Activated CD8-positive, alpha-beta memory T cell treated with anti-CD3 and anti-CD28 coated beads for 1 hour (primary cell): Measurements from ENCODE around the gene TPGS1.

ENCODE experiments used
- DNase-seq, 2 donors: peaks; one replicate each; pipeline ENCODE4 v3.0.0-alpha.2; 2020; ENCODE audit warnings: low read depth in 1 of 2; ENCODE audit errors: extremely low read depth in 1 of 2

Gene TPGS1

DNA sequence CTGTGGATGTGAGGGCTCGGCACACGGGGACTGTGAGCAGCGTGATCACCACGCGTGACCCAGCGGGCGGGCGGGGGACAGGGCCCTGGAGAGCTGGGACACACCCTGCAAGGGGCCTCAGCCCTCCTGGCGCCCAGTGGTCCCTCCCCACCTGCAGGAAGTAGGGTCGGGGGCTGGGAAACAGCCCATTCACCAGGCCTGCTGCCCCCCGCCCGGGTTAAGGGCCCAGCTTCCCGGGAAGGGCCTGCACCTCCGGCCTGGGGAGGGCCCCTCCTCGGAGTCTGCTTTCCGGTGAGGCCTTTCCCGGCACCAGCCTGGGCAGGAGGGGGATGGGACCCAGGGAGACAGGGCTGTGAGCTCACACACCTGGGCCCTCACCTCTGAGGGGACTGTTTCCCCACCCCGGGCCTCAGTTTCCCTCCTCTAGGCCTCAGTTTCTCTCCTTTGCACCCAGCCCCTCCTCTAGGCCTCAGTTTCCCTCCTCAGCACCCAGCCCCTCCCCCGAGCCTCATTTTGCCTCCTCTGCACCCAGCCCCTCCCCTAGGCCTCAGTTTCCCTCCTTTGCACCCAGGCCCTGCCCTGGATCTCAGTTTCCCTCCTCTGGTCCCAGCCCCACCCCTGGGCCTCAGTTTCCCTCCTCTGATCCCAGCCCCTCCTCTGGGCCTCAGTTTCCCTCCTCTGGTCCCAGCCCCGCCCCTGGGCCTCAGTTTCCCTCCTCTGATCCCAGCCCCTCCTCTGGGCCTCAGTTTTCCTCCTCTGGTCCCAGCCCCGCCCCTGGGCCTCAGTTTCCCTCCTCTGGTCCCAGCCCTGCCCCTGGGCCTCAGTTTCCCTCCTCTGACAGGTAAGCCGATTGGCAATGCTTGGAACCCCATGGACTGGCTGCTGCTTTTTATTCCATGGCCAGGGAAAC lies 12.9 kb upstream of the TPGS1 start:
- no peak for DNase-seq

GRCh38 chr19:495081-495401 lies 12.3 kb upstream of the TPGS1 start:
- DNase-seq: no peak

- DNase-seq: no peak
Measured at GRCh38 chr19:495402-496111, 11.7 kb upstream of the TPGS1 start.

GRCh38 chr19:496112-496665 lies 11.1 kb upstream of the TPGS1 start, which contains the start of gene MADCAM1:
TSS of gene MADCAM1 (plus strand) at chr19:496486. CDS start at chr19:496500, 14 bp downstream.
- DNase-seq: no peak

GRCh38 chr19:496986-497385 lies 10.3 kb upstream of the TPGS1 start:
- DNase-seq: no peak

GRCh38 chr19:497491-497868 lies 9.8 kb upstream of the TPGS1 start:
- DNase-seq: no peak

GRCh38 chr19:497869-498510 lies 9.3 kb upstream of the TPGS1 start:
- no peak for DNase-seq

GRCh38 chr19:498511-498891 lies 8.8 kb upstream of the TPGS1 start:
- DNase-seq: no peak

GRCh38 chr19:498977-499623 lies 8.2 kb upstream of the TPGS1 start:
- DNase-seq: no peak

- no peak for DNase-seq
Measured at GRCh38 chr19:501646-502045, 5.7 kb upstream of the TPGS1 start.

GRCh38 chr19:504616-505015 lies 2.7 kb upstream of the TPGS1 start:
- DNase-seq: no peak

GRCh38 chr19:506404-507285 lies 652 bp upstream of the TPGS1 start:
- peak; percentile 83 to 86 for DNase-seq

DNA sequence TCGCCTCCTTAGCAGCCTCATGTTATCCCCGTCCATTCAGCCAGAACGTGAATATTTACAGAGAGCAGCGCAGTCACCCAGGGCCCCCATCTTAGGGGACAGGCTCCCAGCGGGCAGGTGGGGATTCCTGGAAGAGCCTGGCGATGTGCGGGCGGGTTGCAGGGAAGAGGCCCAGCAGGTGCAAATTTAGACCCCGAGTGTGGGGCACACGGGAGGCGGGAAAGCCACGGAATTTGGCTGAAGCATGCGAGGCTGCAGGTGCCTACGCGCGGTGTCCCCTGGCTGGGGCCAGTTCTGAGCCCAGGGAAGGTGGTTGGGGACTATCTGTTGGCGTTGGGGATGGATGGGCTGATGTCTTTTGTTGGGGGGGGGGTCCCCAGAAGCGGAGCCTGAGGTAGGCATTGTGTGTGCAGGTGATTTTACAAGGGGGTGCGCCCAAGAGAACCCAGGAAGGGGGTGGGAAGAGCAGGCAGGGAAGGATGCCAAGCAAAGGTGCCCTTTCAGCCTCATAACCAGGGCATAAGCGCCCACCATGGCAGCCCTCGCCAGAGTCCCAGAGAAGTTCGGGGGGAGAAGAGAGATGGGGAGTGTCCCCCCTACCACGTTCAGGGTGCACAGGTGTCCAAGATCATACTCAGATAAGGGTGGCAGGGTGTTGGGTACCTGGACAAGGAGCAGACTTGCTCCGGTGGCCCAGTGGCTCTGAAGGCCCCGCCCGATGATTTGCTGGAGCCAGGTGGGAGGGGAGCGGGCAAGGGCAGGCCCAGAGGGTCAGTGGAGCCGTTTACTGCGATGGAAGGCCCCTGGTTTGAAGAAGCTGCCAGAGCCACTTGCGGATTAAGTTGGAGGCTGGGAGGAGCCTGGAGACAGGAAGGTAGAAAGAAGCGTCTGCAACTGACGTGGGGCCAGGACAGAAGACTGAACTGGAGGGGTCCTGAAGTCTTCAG lies 1.2 kb downstream of the TPGS1 start:
- DNase-seq: no peak

GRCh38 chr19:510606-511100 lies 3.4 kb downstream of the TPGS1 start:
- peak; percentile 85 to 86 for DNase-seq

DNA sequence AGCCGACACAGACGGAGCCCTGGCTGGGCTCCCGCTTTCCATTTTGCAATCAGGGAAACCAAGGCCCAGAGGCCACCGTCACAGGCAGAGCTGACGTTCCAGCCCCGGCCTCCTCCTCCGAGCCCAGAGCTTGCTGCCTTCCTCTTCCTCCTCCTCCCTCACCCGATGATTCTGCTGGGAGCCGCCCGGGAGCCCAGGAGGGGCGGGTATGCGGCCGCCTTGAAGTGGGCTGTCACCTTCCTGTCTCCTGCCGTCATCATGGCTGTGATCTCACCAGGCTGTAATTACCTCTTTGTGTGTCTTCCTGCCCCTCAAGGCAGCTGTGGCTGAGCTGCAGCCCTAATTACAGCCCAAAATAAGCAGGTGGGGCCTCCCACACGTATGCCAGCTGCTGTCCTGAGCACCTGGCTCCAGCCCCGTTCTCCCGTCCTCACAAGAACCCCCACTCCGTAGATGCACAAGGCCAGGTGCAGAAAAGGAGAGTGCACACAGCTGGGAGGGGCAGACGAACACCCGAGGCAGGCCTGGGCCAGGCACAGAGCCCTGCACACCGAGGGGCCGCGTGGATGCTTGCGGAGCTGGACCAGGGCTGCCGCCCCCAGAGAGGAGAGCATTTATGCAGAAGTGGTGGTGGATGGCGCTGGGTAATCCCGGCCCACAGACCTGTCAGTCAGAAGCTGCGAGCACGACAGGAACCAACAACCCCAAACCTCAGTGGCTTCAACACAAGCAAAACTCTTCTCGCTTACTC lies 4.0 kb downstream of the TPGS1 start:
- DNase-seq: peak; percentile 65 to 84

DNA sequence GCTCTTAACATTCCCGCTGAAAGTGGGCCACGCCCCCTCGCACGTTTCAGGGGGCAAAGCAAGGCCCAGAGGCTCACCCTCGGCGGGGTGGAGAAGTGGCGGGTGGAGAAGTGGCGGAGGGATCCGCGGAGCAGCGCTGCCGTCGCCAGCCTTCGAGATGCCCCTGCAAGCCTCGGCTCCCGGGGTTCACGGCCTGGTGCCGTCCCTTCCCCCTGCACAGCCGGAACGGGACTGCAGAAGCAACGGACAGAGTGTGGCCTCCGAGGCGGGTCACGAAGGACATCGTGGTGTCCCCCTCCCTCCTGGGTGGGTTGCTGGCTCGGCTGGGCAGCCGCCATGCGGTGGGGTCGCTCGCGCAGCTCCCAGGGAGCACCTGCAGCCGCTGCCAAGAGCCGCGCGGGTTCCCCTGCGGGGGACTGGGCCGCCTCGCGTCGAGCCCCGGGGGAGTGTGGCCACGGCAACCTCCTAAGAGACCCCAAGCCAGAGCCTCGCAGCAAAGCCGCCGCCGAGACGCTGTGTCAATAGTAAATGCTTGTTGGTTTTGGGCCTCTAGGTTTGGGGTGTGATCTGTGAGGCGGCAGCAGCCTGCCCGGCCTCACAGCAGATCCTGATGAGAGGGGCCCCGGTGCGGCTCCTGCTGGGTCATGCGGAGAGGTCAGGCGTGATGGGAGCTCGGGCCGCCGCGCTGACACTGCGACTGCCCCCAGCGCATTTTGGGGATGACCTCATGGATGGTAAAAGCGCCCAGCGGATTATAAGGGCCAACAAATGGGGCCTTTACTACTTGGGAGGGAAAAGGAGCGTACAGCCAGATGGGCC lies 5.5 kb downstream of the TPGS1 start:
- no peak for DNase-seq
